Effector CD4-positive, alpha-beta T cell (primary cell): ENCODE data around the gene ARHGAP24.

Experiments used
- DNase-seq: peaks from one replicate; pipeline ENCODE4 v3.0.0-alpha.2; 2020

Gene ARHGAP24

DNA sequence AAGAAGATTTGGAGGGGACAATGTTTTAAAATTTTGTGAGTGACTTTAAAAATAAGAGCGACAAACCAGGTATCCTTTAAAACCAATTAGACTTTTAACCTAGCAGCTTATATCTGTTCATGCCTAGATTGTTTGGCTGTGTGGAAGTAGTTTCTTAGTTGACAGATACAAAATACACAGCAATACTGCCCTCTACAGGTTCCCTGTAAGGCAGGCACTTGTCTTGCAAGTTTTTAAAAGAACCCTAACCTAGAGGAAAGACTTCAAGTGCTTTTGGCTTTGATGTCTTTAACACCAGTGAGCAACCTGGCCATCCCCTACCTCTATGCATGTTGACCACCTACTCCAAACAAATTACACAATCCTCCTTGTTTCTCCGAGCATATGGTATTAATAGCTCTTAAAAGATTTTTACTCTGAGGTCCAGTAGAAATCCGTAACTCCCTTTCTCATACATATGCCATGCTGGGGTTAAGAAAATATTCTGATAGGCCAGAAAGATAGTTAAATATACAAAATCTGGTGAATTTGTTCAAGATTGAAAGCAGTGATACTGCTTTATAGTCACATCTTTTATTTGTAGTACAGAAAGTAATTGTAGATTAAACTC lies 273.0 kb downstream of the ARHGAP24 start:
- DNase-seq: no peak

GRCh38 chr4:85748654-85749053 lies 273.7 kb downstream of the ARHGAP24 start:
- DNase-seq: no peak

DNA sequence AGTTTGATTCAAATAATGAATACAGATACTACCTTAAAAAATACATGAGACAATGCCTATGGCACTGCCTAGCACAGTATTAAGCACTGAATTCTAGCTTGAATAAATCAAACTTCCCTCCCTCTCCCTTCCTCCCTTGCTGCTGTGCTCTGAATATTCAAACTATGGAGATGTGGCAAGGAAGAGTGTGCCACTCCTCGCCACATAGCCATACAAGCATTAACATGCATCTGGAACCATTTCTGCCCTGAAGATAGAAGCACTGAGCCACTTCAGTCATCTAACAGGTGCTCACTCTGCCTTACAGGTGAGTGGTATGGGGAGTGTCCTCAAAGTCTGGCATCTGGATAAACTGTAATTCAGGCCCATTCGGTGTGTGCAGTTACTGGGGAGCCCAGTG lies 276.9 kb downstream of the ARHGAP24 start:
- no peak for DNase-seq

GRCh38 chr4:85755285-85755684 lies 280.3 kb downstream of the ARHGAP24 start:
- no peak for DNase-seq

DNA sequence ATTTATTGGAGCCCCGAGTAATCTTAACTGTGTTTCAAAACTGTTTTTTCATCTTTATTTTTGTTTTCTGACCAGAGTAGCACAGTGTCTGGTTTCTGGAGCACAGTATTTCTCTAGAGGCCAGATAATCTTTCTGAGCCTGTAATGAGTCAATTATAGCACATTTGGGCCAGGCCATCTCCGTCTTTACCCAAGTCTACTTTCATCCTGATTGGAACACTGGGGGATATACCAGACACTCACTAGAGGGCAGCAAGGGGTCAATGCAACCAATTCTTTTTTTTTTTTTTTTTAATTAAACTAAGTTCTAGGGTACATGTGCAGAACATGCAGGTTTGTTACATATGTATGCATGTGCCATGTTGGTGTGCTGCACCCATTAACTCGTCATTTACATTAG lies 282.0 kb downstream of the ARHGAP24 start:
- DNase-seq: no peak

- DNase-seq: no peak
Measured at GRCh38 chr4:85759388-85759787, 284.4 kb downstream of the ARHGAP24 start.

DNA sequence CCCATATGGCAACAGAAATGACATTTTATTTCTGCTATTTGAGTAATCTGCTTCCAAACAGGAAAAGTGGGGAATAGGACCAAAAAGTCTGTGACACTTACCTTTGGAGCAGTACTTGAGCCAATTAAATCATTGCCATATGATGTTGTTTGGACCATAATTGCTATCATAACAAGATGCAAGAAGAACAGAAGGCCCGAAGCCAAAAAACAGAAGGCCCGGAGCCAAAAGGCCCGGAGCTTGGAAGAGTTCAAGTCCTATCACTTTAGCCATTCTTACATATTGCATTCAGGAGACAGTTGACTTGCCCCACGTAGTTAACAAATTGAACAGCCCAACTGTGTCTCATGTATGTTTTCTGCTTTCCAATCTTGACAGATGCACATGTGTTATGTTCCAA lies 285.6 kb downstream of the ARHGAP24 start:
- DNase-seq: no peak

DNA sequence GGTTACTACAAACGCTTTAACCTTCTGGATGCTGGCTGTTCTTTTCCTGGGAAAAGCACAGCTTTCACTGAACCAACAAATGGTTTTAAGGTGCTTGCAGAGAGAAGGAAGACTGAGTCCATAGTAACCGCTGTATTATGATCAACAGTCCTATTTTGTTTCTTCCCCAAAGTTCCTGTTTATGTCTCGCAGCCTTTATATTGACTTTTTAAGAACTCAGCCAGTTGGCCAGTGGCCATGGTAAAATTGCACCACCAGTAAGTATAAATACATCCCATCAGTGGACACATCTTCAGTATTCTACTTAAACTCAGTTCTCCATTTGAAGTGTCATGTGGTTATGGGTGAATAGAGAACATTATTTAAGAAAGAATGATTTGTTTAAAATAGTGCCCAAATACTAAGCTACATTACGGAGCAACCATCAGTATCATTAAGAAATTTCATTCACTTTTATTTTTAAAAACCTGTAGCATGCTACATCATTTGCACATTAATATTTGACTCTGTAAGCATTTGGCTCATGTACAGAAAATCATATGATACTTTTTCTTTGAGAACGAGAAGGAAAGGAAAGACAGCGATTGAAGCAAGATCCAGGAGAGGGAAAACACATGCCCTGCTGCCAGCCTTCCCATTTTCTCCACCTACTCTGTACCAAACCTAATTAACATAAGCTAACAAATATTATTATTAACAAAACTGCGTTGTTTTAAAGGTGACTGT lies 287.0 kb downstream of the ARHGAP24 start:
- no peak for DNase-seq

- no peak for DNase-seq
Measured at GRCh38 chr4:85762529-85762871, 287.6 kb downstream of the ARHGAP24 start.

DNA sequence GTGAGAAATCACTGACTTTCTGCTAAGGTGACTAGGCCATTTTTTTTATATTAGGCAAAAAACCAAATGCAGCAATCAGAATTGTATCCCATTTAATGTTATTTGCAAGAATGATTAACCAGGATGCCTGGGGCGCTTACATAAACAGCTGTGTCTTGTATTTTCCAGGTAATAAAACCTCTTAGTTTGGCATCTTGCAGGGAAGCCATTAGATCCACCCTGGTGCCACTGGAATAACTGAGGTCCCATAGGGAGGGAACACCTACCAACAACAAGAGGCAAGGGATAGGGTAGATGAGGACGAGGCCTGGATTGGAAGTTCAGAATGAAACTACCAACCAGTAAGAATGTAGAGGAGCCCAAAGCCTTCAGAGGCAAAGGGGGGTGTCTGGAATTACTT lies 288.3 kb downstream of the ARHGAP24 start:
- no peak for DNase-seq

DNA sequence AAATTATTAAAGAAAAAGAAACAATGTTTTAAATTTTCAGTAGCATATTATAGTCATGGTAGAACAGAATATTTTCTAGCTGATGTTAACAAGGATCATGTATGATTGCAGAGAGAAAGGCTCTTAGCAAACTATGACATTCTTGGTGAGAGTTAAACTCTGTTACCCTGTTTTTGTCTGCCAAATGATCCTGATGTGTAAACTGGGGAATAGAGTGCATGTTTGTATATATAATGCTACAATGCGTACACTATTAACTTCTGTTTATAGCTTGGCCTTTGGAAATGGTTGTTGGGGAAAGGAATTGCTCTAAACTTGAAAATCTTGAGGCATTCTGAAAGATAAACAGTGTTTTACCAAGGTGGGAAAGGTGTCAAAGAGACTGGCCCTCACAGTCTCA lies 292.7 kb downstream of the ARHGAP24 start:
- no peak for DNase-seq

GRCh38 chr4:85769009-85769408 lies 294.1 kb downstream of the ARHGAP24 start:
- DNase-seq: no peak

DNA sequence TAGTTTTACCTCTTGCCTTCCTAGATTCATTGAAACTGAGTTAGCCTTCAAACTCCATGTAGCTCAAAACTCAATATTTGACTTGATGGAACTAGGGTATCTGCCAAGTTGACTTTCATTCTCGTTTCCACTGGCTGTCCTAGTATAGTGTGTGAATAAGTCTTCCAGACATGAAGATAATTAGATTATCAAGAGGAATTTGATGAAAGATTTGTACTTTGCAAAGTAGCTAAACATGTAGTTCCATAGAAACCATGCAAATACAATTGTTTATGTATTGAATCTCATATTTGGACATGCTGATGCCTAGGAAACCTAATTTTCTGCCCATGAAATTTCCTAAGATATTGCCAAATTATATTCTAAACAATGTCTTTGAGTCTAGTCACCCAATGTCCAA lies 297.5 kb downstream of the ARHGAP24 start:
- no peak for DNase-seq

DNA sequence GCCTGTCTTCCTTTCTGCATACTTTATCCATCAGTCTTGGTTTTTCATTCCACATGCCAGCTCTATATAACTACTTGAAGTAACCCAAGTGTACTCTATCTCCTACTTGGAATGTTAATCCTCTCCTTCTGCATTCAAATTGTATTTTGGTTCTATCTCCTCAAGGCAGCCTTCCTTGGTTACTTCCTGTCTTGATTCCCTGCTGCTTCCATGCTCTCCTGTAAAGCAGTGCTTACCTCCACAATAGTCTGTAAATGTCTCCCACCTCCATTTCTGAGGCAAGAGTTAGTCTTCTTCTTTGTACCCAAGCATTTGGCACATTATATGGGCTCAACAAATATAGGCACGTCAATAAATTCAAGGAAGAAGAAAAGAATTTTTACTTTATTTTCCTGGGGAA lies 298.4 kb downstream of the ARHGAP24 start:
- no peak for DNase-seq

- no peak for DNase-seq
Measured at GRCh38 chr4:85774000-85774399, 299.1 kb downstream of the ARHGAP24 start.

GRCh38 chr4:85774489-85774888 lies 299.5 kb downstream of the ARHGAP24 start:
- no peak for DNase-seq

DNA sequence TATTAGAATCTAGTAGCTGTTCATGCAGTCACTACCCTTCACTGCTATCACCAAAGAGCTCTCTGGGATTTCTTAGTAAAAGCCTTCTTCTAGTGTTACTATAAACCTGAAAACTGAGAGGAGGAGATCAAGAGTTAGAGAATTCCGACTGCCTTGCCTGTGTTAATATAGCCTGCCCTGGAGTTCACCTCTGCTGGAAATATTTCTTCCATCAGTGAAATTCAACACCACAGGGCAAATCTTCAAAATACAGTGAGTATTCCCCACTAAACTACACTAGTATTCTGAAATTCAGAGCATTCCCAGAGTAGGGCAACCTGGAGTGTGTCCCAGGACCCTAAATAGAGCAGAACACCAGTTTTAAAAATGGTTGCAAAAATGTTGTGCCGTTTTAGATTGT lies 301.1 kb downstream of the ARHGAP24 start:
- DNase-seq: no peak

DNA sequence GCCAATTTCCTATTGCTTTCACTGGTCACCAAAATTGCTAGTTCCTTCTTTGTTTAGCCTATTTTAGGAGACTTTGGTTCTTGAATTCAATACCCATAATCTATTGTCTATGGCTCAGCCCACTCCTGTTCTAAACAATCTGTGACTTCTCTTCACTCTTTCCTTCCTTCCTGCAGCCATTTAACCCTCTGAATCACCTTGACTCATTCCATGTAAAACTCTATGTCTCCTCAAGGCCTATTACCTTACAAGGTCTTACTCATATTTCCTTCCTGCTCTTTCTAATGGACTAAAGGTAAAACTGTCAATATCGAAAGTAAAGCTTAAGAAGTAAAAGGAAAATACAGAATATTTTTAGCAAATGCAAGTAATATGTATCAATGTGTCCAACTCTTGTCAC lies 301.6 kb downstream of the ARHGAP24 start:
- DNase-seq: no peak

DNA sequence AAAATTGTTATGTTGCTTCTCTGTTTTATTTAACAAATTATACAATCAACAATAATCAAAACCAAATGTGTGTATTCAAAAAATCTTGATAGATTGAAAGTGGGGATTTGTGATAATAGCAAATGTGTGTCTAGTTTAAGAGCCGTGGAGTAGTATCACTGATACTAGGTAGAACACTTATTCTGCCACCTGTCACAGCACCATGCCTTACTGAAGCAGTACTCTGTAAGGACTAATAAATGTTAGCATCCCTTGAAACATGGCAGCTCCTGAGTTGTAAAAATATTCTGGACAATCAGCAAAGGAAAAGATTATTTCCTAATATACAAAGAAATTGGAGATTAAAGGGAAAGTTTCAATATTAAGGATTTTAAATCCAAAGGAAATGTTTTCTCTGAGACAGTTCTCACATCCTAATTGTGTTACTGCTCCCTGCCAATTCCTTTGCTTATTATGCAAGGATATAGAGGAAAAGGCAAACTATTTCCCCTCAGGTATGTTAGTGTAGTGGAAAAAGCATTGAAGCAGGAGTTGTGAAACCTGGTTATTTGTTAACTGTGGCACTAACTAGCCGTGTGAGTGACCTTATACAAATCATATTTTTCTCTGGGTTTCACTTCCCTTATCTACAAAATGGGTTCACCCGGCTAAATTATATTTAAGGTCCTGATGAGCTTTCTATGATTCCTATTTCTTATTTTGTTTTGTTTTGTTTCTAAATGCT lies 303.1 kb downstream of the ARHGAP24 start:
- no peak for DNase-seq

DNA sequence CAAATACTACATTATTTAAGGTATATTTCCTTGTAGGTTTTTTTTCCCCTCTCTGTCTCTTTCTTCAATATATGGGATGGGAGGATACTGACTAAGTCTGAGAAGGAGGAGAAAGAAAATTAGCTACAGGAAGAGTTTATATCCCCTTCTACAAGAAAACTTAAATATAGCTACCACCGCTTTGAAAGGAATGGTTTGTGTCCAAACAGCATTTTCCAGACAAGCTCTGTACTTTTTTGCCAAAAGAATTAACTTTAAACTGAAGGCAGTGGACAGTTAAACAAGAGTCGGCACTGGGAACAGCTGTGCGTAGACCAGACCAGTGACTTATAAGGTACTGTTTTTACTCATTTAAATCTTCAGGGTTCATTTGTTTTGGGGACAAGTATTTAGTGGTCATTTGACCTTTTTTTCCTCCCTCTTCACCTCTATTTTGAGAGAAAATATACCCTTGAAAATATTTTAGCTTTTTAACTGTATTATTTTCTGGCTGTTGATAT lies 303.7 kb downstream of the ARHGAP24 start:
- no peak for DNase-seq

GRCh38 chr4:85779165-85779564 lies 304.2 kb downstream of the ARHGAP24 start:
- no peak for DNase-seq

DNA sequence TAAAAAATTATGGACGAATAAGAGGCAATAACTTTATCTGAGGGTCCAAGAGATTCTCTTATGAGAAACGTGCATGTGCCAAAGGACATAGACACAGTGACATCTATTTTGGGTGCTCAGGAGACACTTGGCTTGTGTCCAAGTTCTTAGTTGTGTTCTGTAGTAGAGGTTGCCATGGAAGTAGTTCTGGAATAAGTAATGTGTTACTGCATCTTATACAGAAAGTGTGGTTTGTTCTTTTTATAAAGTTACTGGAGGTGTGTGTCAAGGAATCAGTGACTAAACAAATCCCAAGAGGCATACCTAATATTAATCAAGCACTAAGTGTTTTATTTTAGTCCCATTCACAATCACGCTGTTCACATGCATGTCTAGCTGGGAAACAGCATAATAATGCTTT lies 305.7 kb downstream of the ARHGAP24 start:
- DNase-seq: no peak

GRCh38 chr4:85783483-85783882 lies 308.5 kb downstream of the ARHGAP24 start:
- DNase-seq: no peak

DNA sequence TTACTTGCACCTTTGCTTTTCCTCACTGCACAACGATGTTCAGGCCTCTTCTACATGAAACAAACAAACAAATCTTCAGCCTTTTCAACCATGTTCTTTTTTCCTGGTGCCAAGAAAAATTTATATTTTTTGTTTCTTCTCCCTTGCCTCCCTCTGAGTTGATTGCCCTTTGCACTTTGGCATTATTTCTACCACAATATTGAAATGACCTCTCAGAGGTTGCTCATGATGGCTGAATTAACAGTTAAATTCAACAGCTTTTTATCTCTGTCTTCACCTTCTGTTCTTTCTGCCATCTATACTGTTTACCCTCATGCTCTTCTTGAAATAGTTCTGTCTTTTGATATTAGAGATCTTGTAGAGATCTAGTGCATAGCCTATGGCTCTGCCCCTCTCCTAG lies 308.9 kb downstream of the ARHGAP24 start:
- no peak for DNase-seq
